Erythroblast (primary cell): ENCODE data around the gene CRELD1.

Experiments used
- GATA1 ChIP-seq: IDR thresholded peaks from 2 replicates; pipeline ENCODE4 v1.6.1; 2011; ENCODE audit warnings: low read depth, mild to moderate bottlenecking, control low read depth, low read length, moderate library complexity
- POLR2A ChIP-seq: IDR thresholded peaks from 2 replicates; pipeline ENCODE4 v1.6.1; 2011; ENCODE audit warnings: mild to moderate bottlenecking, low read length

GRCh38 chr3:9913601-9914000 lies 20.0 kb upstream of the CRELD1 start:
- TF ChIP-seq POLR2A (no peak), GATA1 (no peak)
